Right renal pelvis (tissue), 4 donors: ENCODE data around the gene PLD1. TPM values are rescaled to one million over a fixed set of nuclear protein-coding genes. Genes with fewer than 3 reads are reported as not detected.

Experiments
- DNase-seq, 4 donors: peaks; one replicate each; pipeline ENCODE4 v3.0.0-alpha.2; 2013; ENCODE audit warnings: low read depth in 4 of 4, low spot score in 3 of 4, missing footprints in 1 of 4
- polyA plus RNA-seq, 4 donors: library from polyadenylated mRNA; unstranded; fragments of 120-200 nt; gene quantifications; one replicate each; pipeline ENCODE4 v1.2.1, GENCODE V29; 2013; ENCODE audit not compliant: insufficient read length in 4 of 4

Gene PLD1
- polyA plus RNA-seq, 4 donors = 9.8 to 12.7 (median 10.9) TPM

GRCh38 chr3:171840445-171840810 lies 30.1 kb upstream of the PLD1 start:
- DNase-seq = no peak

GRCh38 chr3:171839270-171839669 lies 29.0 kb upstream of the PLD1 start:
- DNase-seq = no peak

GRCh38 chr3:171838218-171838720 lies 28.0 kb upstream of the PLD1 start:
- DNase-seq = peak in 2 of 4 donors; percentile 23 to 36

DNA sequence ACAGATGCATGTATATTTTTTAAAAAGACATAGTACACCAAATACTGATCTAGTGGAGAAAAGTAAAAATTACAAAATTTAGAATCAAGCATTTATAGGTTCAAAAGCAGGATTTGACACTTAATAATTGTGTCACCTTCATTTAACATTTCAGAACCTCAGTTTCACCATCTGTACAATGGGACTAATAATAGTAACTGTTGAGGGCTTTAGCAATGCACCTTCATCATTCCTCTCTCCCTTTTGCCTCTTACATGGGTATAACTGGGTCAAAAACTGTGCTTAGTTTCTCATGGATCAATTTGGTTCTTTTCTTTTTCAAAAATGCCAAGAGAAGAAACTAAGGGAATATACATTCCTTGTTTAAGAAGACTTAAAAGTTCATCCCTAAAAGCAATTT lies 27.4 kb upstream of the PLD1 start:
- DNase-seq = no peak

DNA sequence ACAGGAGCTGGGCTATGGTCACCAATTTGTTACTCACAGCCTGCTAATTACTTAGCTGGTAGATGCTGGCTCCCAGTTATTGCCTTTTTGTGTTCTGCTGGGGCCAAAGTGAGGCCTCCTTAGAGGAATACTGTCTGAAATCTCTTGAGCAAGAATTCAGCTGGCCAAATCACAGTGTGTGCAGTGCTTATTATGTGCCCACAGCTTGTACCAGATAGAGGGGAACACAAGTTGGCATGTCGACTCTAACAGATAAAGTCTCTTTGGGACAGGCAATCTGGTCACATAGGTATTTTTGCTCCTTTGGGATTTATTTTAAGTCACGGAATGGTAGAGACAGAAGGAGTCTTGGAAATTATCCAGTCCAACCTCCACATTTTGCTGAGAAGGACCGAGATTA lies 26.6 kb upstream of the PLD1 start:
- no peak for DNase-seq

GRCh38 chr3:171835613-171836012 lies 25.3 kb upstream of the PLD1 start:
- DNase-seq = no peak

- DNase-seq = no peak
These were observed 24.8 kb upstream of the PLD1 start for GRCh38 chr3:171835116-171835515.

DNA sequence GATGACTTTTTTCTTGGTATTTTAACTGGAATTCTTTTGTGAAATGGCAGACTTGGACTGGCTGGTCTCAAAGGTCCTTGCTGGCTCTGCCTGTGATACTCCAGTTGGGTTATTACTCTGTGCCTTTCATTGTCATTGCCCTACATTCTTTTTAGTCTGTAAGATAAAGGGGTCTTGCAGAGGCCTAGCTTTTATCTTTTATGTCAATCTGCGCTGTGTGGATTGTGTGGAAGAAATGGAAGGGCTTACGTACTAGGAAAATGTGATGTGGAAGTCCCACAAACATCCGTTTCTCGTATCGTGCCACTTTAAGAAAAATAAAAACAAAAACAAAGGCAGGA lies 24.1 kb upstream of the PLD1 start:
- DNase-seq = no peak

DNA sequence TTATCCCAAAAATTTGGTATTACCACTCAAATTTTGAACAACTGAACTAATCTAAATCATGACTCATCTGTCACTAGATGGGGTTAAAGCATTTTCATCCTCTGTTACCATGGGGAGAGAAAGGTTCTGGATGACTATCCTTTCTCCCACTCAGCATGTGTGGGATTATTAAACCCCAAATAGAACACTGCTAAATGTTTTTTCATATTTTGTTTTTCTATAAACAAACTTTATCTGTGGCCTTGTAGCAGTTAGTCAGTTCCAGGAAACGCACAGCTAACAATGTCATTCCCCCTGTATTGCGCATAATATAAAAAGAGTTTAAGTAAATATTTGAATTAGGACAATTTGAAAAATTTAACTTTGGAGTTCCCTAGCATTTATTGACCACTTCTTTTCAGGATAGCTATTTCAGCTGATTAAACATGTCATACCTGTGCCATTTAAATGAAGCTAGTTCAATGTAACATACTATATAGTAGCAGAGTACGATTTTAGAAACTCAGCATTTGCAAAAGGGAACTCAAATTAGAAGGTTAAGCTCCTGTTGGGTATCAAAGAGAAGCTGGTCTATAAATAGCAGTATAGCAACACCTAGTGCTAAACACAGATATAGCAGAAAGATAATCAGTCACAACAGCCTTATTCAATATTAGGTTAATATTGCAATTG lies 23.6 kb upstream of the PLD1 start:
- DNase-seq = no peak

- DNase-seq = no peak
These were observed 22.7 kb upstream of the PLD1 start for GRCh38 chr3:171832989-171833388.

DNA sequence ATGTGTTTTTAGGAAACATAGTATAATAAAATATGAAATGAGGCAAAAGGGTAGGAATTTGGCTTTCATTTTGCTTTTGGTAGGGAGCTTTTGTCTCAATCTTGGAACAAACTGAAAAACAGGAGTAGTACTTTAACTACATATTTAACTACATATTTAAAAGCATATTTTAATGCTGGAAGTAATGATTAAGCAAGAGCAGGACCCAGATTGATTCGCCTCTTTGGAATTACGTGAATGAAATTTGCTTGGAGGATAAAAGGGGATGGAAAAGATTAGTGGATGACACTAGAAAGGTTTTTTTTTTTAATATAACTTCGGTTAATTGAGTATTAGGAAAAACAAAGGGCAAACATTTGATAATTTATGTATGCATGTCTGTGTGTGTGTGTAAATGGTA lies 21.7 kb upstream of the PLD1 start:
- no peak for DNase-seq

DNA sequence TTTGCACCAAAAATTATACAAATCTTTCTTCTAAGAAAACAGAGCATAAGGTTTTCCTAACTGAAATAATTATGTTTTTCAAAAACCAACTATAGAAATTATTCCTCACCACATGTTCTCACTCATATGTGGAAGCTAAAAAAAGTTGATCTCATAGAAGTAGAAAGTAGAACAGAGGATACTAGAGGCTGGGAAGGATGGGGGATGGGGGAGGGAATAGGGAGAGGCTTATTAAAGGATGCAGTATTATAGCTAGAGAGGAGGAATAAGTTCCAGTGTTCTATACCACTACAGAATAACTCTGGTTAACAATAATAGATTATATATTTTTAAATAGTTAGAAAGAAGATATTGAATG lies 20.2 kb upstream of the PLD1 start:
- no peak for DNase-seq

GRCh38 chr3:171829841-171830517 lies 19.7 kb upstream of the PLD1 start:
- DNase-seq = no peak

DNA sequence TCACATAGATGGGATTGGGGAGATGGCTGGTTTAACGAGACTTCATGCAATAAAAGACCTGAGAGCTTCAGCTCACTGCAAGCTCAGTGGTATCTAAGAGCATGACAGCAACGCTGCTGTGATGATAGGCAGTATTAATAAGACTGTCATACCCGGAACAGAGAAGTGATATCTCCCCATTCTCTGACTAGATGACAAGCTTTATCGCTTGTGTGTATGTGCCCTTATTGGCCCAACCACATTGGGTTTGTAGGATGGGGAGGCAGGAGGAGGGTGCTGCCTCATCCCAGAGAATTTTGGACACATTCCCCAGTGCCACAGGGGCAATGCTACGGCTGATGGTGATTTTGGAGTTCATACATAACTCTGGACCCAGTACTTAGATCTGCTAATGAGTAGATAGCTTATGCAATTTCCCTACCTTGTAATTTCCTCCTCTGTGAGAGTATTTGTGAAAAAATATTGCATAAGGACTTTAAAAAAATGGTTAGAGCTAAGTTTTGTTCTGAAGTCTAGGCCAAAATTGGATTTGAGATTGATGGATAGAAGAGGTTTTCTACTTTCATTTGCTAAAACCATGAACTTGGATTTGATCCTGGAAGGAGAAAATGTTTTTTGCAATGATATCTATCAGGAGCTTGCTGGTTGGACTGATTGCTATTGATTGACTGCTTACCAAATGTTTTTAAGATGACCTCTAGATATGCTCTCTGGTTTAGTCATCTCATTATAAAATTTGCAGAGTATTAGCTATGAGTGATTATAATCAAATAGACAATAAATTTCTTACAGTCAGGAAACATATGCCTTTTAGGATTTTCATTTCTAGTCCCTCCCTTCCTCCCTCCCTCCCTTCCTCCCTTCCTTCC lies 18.9 kb upstream of the PLD1 start:
- DNase-seq = no peak

- DNase-seq = no peak
These were observed 17.7 kb upstream of the PLD1 start for GRCh38 chr3:171827836-171828458.

DNA sequence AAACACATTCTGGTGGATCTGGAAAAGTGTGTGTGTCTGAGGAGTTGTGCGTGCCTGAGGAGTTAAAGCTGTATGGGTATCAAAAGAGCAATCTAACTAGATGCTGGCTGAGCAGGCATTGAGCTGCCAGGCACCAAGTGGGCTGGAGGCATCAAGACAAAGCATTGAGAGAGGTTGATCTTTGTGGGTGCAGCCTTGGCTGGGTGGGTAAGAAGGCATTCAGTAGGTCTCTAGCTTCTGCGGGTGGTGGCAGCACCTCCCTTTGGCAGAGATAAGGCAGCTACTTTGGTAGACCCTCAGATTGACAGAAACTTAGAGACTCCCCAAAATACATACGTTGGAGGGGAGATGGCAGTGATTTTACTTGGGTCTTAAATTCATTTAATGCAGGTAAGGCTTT lies 17.1 kb upstream of the PLD1 start:
- DNase-seq = no peak

DNA sequence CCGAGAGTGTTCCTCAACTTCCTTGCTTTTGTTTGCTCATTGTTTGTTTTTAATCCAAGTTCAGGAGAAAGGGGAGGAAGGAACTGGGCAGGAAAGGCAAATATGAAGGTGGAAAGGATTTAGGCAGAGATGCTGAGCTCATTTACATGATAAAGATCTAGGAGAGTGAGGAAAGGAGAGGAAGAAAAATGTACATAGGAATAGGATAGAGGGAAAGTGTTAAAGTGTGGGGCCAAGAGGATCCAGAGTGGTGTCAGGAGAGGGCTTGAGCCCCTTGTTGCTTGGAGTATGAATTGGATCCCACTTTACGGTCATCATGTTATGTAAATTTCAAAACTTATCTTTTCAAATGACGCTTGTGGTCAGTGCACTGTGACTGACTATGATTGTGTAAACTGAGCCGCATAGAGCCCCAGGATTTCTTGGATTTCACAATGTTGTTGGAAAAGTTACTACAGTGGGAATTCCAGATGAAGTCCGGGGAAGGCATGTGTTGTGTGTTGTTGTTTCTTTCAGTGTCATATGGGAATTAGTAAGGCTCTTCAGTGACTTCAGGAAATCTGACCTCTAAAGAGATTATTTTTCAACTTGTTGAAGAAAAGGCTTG lies 15.0 kb upstream of the PLD1 start:
- DNase-seq = no peak

- DNase-seq = no peak
These were observed 14.5 kb upstream of the PLD1 start for GRCh38 chr3:171824824-171825221.

- DNase-seq = no peak
These were observed 13.8 kb upstream of the PLD1 start for GRCh38 chr3:171824116-171824515.

DNA sequence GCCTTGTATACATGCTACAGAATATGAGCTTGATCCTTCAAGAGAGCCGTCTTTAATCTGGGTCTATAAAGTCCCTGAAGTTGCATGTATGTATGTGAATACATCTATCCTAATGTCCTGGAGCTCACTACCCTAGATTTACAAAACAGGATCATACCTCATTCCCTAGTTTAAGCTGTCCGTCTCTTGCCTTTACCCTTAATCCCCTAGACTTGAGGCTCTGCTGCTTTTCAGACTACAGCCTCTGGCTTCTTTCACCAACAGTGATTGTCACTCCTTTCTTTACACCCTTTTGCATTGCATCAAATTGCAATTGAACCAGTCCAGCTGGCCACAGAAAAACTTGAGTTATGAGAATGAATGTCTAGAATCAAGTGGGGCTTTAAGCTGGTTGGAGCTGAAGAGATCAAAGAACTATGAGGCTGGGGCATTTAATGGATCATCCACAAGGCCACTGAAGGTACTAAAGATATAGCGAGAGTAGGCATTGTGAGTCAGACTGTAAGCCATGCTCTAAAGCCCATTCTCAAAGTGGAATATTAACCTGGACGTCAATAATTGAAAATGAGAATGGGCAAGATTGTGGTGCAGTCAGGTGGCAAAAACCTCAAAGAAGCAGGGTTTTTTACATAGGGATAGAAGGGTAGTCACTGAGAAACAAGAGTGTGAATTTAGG lies 12.3 kb upstream of the PLD1 start:
- DNase-seq = no peak
